CMK (cell line): ENCODE measurements around the gene TEX26.
"Not testable (repeated sequence)": the region's sequence is repeated elsewhere in the genome, so short reads cannot be mapped to it uniquely, and the experiment has no call there.

Source experiments
- DNase-seq: peaks from one replicate; pipeline ENCODE4 v3.0.0-alpha.2; 2010; ENCODE audit warnings: low read depth

The TEX26 gene

GRCh38 chr13:30918662-30919405 is 13.6 kb upstream of the TEX26 start:
- no peak for DNase-seq

DNA sequence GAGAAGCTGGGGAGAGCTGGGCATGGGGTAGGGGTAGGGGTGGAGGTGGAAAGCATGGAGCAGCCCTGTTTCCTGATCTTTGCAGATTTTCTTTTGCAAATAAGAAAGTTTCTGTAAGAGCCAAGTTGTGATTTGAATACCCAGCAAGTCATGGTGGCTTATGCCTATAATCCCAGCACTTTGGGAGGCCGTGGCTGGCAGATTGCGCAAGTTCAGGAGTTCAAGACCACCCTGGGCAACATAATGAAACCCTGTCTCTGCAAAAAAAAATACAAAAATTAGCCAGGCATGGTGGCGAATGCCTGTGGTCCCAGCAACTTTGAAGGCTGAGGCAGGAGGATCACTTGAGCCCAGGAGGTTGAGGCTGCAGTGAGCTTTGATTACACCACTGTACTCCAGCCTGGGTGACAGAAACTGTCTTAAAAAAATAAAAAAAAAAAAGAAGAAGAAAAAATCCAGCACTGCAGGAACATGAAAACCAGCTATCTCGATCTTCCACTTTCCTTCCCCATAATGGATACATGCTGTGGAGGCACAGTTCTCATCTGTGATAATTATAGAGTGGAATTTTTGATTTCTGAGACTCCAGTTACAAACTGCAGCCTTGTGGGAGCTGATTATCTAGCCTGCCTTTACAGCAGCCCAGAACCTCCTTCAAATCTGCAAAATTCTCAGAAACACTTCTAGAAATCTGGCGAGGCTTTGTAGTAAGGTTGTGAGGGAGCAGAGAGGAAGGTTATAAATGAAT is 12.1 kb upstream of the TEX26 start:
- no peak for DNase-seq

DNA sequence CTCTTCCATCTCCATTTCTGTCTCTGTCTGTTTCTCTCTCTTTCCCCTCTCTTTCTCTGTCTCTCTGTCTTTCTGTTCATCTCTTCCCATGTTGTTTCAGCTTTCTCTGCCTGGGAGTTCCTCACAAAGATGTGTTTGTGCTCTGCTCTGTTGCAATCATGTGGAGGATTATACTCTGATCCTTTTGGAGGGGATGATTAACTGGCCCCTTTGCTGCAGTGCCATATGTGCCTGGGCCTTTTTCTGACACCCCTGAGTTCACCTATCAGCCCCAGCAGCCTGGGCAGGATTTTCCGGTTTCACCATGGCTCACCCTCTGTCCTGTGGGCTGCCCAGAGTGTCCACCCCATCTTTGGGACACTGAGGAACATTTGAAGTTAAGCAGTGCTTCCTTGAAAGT is 9.0 kb upstream of the TEX26 start:
- no peak for DNase-seq

DNA sequence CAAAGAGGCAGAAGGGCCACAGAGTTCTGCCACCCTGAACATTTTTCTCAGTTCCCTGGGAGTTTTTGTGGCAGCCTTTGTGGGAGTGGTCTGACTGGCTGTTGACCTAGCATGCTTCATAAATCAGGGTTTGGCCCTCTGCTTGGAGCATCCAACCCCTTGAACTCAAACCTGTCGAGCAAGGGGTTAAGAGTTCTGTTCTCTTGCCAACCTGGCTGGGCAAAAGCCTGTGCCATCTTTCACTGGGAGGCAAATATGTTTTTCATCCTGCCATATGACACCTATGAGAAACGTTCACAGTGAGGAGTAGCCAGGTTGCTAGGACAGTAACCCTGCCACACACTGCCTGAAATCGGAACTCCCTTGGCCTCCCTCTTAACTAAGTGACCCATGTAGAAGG is 7.7 kb upstream of the TEX26 start:
- no peak for DNase-seq

GRCh38 chr13:30925429-30925828 is 7.0 kb upstream of the TEX26 start:
- DNase-seq, result no peak

DNA sequence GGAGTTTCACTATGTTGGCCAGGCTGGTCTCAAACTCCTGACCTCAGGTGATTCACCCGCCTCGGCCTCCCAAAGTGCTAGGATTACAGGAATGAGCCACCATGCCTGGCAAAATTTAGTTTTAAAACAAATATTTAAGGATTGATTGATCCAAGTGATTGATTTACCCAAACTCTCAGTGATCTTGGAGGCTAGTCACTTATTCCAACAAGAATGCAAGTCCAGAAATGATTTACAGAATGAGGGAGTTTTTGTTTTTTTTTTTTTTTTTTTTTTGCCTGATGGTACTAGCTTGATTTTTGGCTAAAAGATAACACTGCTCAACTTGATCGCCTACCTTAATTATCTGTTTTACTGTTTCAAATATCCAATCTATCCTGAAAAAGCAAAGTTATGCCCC is 5.7 kb upstream of the TEX26 start:
- DNase-seq, result no peak

GRCh38 chr13:30927188-30927587 is 5.3 kb upstream of the TEX26 start:
- DNase-seq, result not testable (repeated sequence)

GRCh38 chr13:30927595-30927994 is 4.9 kb upstream of the TEX26 start:
- no peak for DNase-seq

DNA sequence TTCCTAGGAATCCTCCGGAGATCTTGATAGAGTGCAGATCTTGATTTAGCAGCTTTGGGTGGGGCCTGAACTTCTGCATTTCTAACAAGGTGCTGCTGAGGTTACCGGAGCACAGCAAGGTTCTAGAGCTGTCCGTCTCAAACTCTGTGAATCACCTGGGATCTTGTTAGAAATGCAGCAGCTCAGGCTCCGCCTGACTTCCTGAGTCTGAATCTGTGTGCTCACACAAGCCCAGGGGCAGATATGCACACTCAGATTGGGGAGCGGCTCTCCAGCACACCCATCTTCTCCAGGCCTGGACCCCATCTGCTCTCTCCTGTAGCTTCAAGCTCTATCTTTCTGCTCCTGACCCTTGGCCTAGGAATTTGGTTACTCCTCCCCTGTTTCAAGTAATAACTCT is 3.5 kb upstream of the TEX26 start:
- no peak for DNase-seq

- no peak for DNase-seq
Observed at GRCh38 chr13:30933354-30933670, 856 bp downstream of the TEX26 start.

DNA sequence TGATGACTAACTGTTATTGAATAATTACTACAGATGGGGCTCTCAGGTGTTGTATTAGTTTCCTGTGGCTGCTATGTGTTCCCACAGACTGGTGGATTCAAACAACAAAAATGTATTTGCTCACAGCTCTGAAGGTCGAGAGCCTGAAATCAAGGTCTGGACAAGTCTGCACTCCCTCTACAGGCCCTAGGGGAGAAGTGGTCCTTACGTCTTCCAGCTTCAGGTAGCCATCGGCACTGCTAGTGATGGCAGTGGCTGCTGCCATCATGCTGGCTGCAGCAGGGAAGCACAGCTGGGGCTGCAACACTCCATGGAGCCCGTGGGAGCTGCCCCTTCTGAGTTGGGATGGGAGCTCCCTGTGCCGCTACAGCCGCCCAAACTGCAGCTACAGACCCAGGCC is 1.9 kb downstream of the TEX26 start:
- no peak for DNase-seq

- DNase-seq, result no peak
Observed at GRCh38 chr13:30934803-30935202, 2.3 kb downstream of the TEX26 start.

GRCh38 chr13:30936971-30937370 is 4.5 kb downstream of the TEX26 start:
- DNase-seq, result no peak

GRCh38 chr13:30943881-30944280 is 11.4 kb downstream of the TEX26 start:
- no peak for DNase-seq

DNA sequence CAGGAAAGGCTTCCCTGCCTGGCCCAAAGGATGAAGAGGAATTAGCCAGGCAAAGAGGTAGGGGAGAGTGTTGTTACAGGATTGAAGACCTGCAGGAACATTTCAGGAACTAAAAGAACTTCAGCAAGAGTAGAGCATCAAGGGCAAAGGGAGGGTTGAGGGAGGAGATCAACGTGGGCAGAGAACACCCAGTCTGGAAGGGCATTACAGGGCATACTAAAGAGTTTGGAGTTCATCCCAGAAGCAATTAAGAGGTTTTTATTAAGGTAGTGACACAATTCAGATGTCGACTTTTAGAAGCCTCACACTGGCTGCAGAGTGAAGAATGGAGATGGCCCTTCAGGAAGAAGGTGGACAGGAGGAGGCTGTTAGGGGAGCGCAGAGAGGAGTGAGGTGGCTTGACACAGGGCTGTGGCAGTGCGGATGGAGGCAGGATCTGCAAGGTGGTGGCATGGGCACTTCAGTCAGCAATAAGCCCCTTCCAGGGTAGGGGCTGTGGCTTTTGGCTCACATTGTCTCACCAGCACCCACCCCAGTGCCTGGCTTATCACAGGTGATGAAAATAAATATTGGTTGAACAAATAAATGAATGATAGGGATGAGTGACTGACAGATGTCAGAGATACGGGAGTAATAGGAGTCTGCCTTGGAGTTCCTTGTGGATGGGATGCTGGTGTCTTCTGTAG is 24.9 kb downstream of the TEX26 start:
- DNase-seq, result no peak

GRCh38 chr13:30959678-30960077 is 27.2 kb downstream of the TEX26 start:
- DNase-seq, result no peak

GRCh38 chr13:30963791-30964190 is 31.3 kb downstream of the TEX26 start:
- DNase-seq, result no peak

DNA sequence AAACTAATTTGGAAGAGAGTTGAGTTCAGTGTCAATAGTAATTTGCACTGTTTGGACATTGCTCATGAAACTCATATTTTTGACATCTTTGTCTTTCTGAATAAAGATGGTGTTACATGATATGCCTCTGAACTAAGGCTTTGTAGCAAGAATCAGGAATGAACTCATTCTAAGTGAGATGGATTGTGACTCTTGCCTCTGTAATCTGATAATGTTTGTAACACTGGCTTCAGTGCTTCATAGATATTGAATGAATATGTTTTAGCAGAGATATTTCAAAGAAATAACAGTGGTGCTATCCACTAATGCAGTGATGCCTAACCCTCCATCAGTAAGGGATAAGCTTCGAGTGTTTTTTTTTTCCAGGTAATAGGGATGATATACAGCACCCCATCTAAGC is 32.9 kb downstream of the TEX26 start:
- no peak for DNase-seq

DNA sequence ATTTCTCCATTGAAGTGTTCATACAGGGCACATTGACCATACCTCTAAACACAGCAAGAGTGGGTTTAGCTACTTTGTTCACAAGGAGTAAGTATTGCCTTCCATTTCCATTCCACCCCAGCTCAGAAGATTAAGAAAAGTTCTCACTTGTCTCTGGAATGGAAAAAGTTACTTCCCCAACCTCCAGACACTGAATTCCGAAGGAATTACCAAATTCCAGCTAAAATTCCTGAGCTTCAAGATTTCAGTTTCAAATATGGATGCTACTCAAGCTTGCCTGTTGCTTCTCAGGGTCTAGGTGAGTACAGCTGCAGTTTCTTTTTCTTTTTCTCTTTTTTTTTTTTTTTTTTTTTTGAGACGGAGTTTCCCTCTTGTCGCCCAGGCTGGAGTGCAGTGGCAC is 33.6 kb downstream of the TEX26 start:
- no peak for DNase-seq

- no peak for DNase-seq
Observed at GRCh38 chr13:30968846-30969245, 36.4 kb downstream of the TEX26 start.

GRCh38 chr13:30971575-30971974 is 39.1 kb downstream of the TEX26 start:
- no peak for DNase-seq

DNA sequence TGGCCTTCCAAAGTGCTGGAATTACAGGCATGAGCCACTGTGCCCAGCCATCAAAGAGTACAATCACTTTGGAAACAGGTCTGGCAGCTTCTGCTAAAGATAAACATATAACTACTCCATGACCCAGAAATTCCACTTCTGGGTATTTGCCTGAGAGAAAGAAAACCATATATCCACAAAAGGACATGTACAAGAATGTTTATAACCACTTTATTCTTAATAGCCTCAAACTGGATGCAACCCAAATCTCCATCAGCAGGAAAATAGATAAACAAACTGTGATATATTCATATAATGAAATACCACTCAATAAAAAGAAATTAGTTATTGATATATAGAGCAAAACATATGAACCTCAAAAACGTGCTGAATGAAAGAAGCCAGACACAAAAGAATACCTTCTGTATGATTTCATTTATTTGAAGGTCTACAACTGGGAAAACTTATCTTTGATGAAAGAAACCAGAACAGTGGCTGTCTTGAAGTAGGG is 40.5 kb downstream of the TEX26 start:
- DNase-seq, result no peak

GRCh38 chr13:30974350-30974749 is 41.9 kb downstream of the TEX26 start:
- DNase-seq, result no peak
